Measurements from ENCODE around the gene FAM241A.

DNA sequence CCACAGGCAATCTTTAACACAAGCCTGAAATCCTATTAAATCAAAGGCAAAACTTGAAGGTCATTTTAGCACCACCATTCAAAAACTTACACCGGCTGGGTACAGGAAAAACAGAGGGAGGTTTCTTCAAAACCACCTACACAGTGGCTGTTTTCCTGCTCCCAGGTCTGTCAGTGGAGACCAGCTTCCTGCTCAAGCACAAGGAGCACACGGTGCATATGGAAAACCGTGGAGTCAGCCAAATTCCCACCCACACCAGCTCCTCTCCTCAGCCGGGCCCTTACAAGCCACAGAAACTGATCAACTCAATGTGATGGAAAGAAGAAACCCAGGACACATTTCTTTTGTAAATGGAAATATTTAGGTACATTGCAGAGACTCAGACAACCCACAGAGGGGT, 14.3 kb upstream of the FAM241A start:
- TF ChIP-seq, protein P1, sequence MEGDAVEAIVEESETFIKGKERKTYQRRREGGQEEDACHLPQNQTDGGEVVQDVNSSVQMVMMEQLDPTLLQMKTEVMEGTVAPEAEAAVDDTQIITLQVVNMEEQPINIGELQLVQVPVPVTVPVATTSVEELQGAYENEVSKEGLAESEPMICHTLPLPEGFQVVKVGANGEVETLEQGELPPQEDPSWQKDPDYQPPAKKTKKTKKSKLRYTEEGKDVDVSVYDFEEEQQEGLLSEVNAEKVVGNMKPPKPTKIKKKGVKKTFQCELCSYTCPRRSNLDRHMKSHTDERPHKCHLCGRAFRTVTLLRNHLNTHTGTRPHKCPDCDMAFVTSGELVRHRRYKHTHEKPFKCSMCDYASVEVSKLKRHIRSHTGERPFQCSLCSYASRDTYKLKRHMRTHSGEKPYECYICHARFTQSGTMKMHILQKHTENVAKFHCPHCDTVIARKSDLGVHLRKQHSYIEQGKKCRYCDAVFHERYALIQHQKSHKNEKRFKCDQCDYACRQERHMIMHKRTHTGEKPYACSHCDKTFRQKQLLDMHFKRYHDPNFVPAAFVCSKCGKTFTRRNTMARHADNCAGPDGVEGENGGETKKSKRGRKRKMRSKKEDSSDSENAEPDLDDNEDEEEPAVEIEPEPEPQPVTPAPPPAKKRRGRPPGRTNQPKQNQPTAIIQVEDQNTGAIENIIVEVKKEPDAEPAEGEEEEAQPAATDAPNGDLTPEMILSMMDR (IDR thresholded peaks at IDR 0.05): no peak
- no peak for TF ChIP-seq EZH2phosphoT487 (IDR thresholded peaks at IDR 0.05)
- no peak for TF ChIP-seq EZH2 (IDR thresholded peaks at IDR 0.05)

Measured in neural progenitor cell (in vitro differentiated cells).